Measurements from ENCODE around the gene CLRN2. TPM values are rescaled to one million over a fixed set of nuclear protein-coding genes. Genes with fewer than 3 reads are reported as not detected.

CLRN2 gene
- total RNA-seq, 1 donor from 2014 or later = not detected

GRCh38 chr4:17523662-17524061 lies 8.7 kb downstream of the CLRN2 start:
- peaks cover 5% of the 10 kb centered on the region for H3K27me3 Mint-ChIP-seq (ENCODE audit: insufficient read depth, low read depth)
- Histone ChIP-seq H3K36me3 (no peaks in the 10 kb centered on the region), H3K9ac (no peak overlapping the region), H3K27me3 (no peaks in the 10 kb centered on the region), H3K4me2 (no peak overlapping the region), H3F3A (ENCODE audit: low read depth) (no peaks in the 10 kb centered on the region), H3K9me3 (ENCODE audit: low read depth) (no peaks in the 10 kb centered on the region), H2AFZ (replicated peaks) (no peak overlapping the region), H3K4me3 (no peak overlapping the region), H3K79me2 (ENCODE audit: low read depth) (no peaks in the 10 kb centered on the region), H3K4me1 (no peaks in the 10 kb centered on the region), H4K20me1 (ENCODE audit: low read depth) (no peaks in the 10 kb centered on the region), H3K27ac (no peak overlapping the region)
- H3K4me1 Mint-ChIP-seq = no peaks in the 10 kb centered on the region
- TF ChIP-seq EZH2 (IDR thresholded peaks at IDR 0.05) = no peak
- TF ChIP-seq EZH2phosphoT487 (IDR thresholded peaks at IDR 0.05) = no peak
- TF ChIP-seq CTCF (IDR thresholded peaks at IDR 0.05) = no peak
- no peak overlapping the region for H3K27ac Mint-ChIP-seq
- no peak overlapping the region for H3K4me3 Mint-ChIP-seq
- no peaks in the 10 kb centered on the region for H3K9me3 Mint-ChIP-seq
- no peak for DNase-seq (ENCODE audit: low spot score)
- no peaks in the 10 kb centered on the region for H3K36me3 Mint-ChIP-seq

- no peaks in the 10 kb centered on the region for H3K27me3 ChIP-seq
- DNase-seq (ENCODE audit: low spot score) = no peak
- H3K27ac ChIP-seq = no peak overlapping the region
- peaks cover 11% of the 10 kb centered on the region for H3K27me3 Mint-ChIP-seq (ENCODE audit: insufficient read depth, low read depth)
- H3K9me3 ChIP-seq (ENCODE audit: low read depth) = no peaks in the 10 kb centered on the region
- H3K4me2 ChIP-seq = no peak overlapping the region
- no peak overlapping the region for H3K4me3 Mint-ChIP-seq
- no peak overlapping the region for H3K27ac Mint-ChIP-seq
- H3K36me3 Mint-ChIP-seq = no peaks in the 10 kb centered on the region
- no peaks in the 10 kb centered on the region for H3K4me1 Mint-ChIP-seq
- no peaks in the 10 kb centered on the region for H3F3A ChIP-seq (ENCODE audit: low read depth)
- H3K36me3 ChIP-seq = no peaks in the 10 kb centered on the region
- no peak overlapping the region for H3K4me3 ChIP-seq
- no peak for TF ChIP-seq CTCF (IDR thresholded peaks at IDR 0.05)
- TF ChIP-seq EZH2phosphoT487 (IDR thresholded peaks at IDR 0.05) = no peak
- no peak for TF ChIP-seq EZH2 (IDR thresholded peaks at IDR 0.05)
- no peaks in the 10 kb centered on the region for H4K20me1 ChIP-seq (ENCODE audit: low read depth)
- no peaks in the 10 kb centered on the region for H3K4me1 ChIP-seq
- H3K9ac ChIP-seq = no peak overlapping the region
- H3K79me2 ChIP-seq (ENCODE audit: low read depth) = no peaks in the 10 kb centered on the region
- H2AFZ ChIP-seq (replicated peaks) = no peak overlapping the region
- H3K9me3 Mint-ChIP-seq = no peaks in the 10 kb centered on the region
Measured at GRCh38 chr4:17526695-17527477, 11.9 kb downstream of the CLRN2 start.

- H3K36me3 Mint-ChIP-seq = no peaks in the 10 kb centered on the region
- no peaks in the 10 kb centered on the region for H3K79me2 ChIP-seq (ENCODE audit: low read depth)
- DNase-seq (ENCODE audit: low spot score) = no peak
- H3K27me3 ChIP-seq = no peaks in the 10 kb centered on the region
- no peak overlapping the region for H3K27ac ChIP-seq
- no peak overlapping the region for H3K4me3 Mint-ChIP-seq
- H2AFZ ChIP-seq (replicated peaks) = no peak overlapping the region
- H3K4me1 ChIP-seq = no peaks in the 10 kb centered on the region
- H3K27me3 Mint-ChIP-seq (ENCODE audit: insufficient read depth, low read depth) = peaks cover 11% of the 10 kb centered on the region
- H3K4me2 ChIP-seq = no peak overlapping the region
- no peak overlapping the region for H3K4me3 ChIP-seq
- no peaks in the 10 kb centered on the region for H3K9me3 ChIP-seq (ENCODE audit: low read depth)
- no peak for TF ChIP-seq EZH2 (IDR thresholded peaks at IDR 0.05)
- no peak for TF ChIP-seq CTCF (IDR thresholded peaks at IDR 0.05)
- TF ChIP-seq EZH2phosphoT487 (IDR thresholded peaks at IDR 0.05) = no peak
- no peak overlapping the region for H3K9ac ChIP-seq
- no peaks in the 10 kb centered on the region for H3K36me3 ChIP-seq
- no peaks in the 10 kb centered on the region for H3K9me3 Mint-ChIP-seq
- H3K4me1 Mint-ChIP-seq = no peaks in the 10 kb centered on the region
- H4K20me1 ChIP-seq (ENCODE audit: low read depth) = no peaks in the 10 kb centered on the region
- H3K27ac Mint-ChIP-seq = no peak overlapping the region
- no peaks in the 10 kb centered on the region for H3F3A ChIP-seq (ENCODE audit: low read depth)
Measured at GRCh38 chr4:17528551-17529165, 13.7 kb downstream of the CLRN2 start.

All from neural progenitor cell (in vitro differentiated cells).